Left lung (tissue), 10 donors: Measurements from ENCODE around the gene RAB33A. TPM values are rescaled to one million over a fixed set of nuclear protein-coding genes. Genes with fewer than 3 reads are reported as not detected.

Experiments used
- ATAC-seq: fragments of 200-7000 bp; cut with Tn5 transposase; one replicate; pipeline ENCODE4 v1.9.1; 2020; ENCODE audit warnings: moderate library complexity
- DNase-seq, 4 donors: peaks; one replicate each; pipeline ENCODE4 v3.0.0-alpha.2; 2013 to 2020
- H3K27ac ChIP-seq, 2 donors: fragments of 200-600 bp; sonication (generic) in 1 of 2; one replicate each; pipeline versions ENCODE4 v1.5.0 to v1.8.0; 2020 to 2021
- H3K27me3 ChIP-seq, 2 donors: fragments of 200-600 bp; sonication (generic) in 1 of 2; one replicate each; pipeline versions ENCODE4 v1.5.0 to v1.8.0; 2020 to 2021
- H3K36me3 ChIP-seq, 2 donors: fragments of 200-600 bp; sonication (generic) in 1 of 2; one replicate each; pipeline versions ENCODE4 v1.5.0 to v1.8.0; 2020 to 2021
- H3K4me1 ChIP-seq, 2 donors: fragments of 200-600 bp; one replicate each; pipeline ENCODE4 v1.8.0; 2021
- H3K4me3 ChIP-seq, 2 donors: fragments of 200-600 bp; sonication (generic) in 1 of 2; one replicate each; pipeline versions ENCODE4 v1.5.0 to v1.8.0; 2020 to 2021; ENCODE audit warnings: mild to moderate bottlenecking in 1 of 2
- H3K9me3 ChIP-seq, 2 donors: fragments of 200-600 bp; sonication (generic) in 1 of 2; one replicate each; pipeline versions ENCODE4 v1.5.0 to v1.8.0; 2020 to 2021
- CTCF ChIP-seq, 2 donors: fragments of 200-600 bp; sonication (generic) in 1 of 2; IDR thresholded peaks; one replicate each; pipeline versions ENCODE4 v1.5.0 to v1.8.0; 2021; ENCODE audit warnings: antibody characterized with exemption in 2 of 2
- intact Hi-C, 2 donors: fragments of 100-400 bp; cut with DNase I; formaldehyde crosslinking; loops; one replicate each; pipeline versions ENCODE4 v1.11.2 to v1.14.2; 2022
- polyA plus RNA-seq, 6 donors: library from polyadenylated mRNA; unstranded; fragments of 120-200 nt; gene quantifications; one replicate each; pipeline ENCODE4 v1.2.1, GENCODE V29; 2013; ENCODE audit not compliant: insufficient read length in 6 of 6
- total RNA-seq, 2 donors: library from RNA; stranded (reverse); fragmentation: NEBNext Ultra II Directional; extraction: Animal tissue kit (Norgen Biotek cat#: 25700); gene quantifications; one replicate each; pipeline ENCODE4 v1.2.1, GENCODE V29; 2021
- donor health status: DM: no; HTN: yes; CAD: no.
- donor health status: DM: no; HTN: no; CAD: no.

RAB33A gene
- total and polyA plus RNA-seq, 8 donors = 0.44 to 1.4 (median 0.73) TPM

GRCh38 chrX:130184168-130184567, 12.4 kb downstream of the RAB33A start:
- no peak for ATAC-seq
- Histone ChIP-seq H3K27me3 (no peaks in the 10 kb centered on the region), H3K27ac (no peak overlapping the region), H3K4me1 (no peaks in the 10 kb centered on the region), H3K9me3 (no peaks in the 10 kb centered on the region), H3K36me3 (no peaks in the 10 kb centered on the region), H3K4me3 (no peak overlapping the region)
- no peak for DNase-seq
- intact Hi-C loops = no loop called here
- TF ChIP-seq CTCF (IDR thresholded peaks at IDR 0.05) = no peak

GRCh38 chrX:130184857-130185256, 13.1 kb downstream of the RAB33A start:
- H3K27ac ChIP-seq = no peak overlapping the region
- ATAC-seq (no peak), DNase-seq (no peak)
- no peak overlapping the region for H3K4me3 ChIP-seq
- TF ChIP-seq CTCF (IDR thresholded peaks at IDR 0.05) = no peak
- H3K9me3 ChIP-seq = no peaks in the 10 kb centered on the region
- no peaks in the 10 kb centered on the region for H3K27me3 ChIP-seq
- no peaks in the 10 kb centered on the region for H3K4me1 ChIP-seq
- intact Hi-C loops = no loop called here
- H3K36me3 ChIP-seq = no peaks in the 10 kb centered on the region

GRCh38 chrX:130186651-130187050, 14.9 kb downstream of the RAB33A start:
- Histone ChIP-seq H3K4me1 (no peaks in the 10 kb centered on the region), H3K27me3 (no peaks in the 10 kb centered on the region), H3K4me3 (no peak overlapping the region), H3K9me3 (no peaks in the 10 kb centered on the region), H3K27ac (no peak overlapping the region), H3K36me3 (no peaks in the 10 kb centered on the region)
- no peak for DNase-seq
- TF ChIP-seq CTCF (IDR thresholded peaks at IDR 0.05) = no peak
- intact Hi-C loops = no loop called here
- no peak for ATAC-seq

GRCh38 chrX:130190801-130191200, 19.0 kb downstream of the RAB33A start:
- Histone ChIP-seq H3K36me3 (no peaks in the 10 kb centered on the region), H3K4me3 (no peak overlapping the region), H3K9me3 (no peaks in the 10 kb centered on the region), H3K27ac (no peak overlapping the region), H3K27me3 (peaks cover 0 to 4% of the 10 kb centered on the region in 2 donors), H3K4me1 (no peaks in the 10 kb centered on the region)
- intact Hi-C loops = no loop called here
- DNase-seq (no peak), ATAC-seq (no peak)
- no peak for TF ChIP-seq CTCF (IDR thresholded peaks at IDR 0.05)

GRCh38 chrX:130196466-130196865, 24.7 kb downstream of the RAB33A start:
- H3K9me3 ChIP-seq = no peaks in the 10 kb centered on the region
- no peak overlapping the region for H3K27ac ChIP-seq
- no peaks in the 10 kb centered on the region for H3K36me3 ChIP-seq
- no peak for DNase-seq
- no peak for TF ChIP-seq CTCF (IDR thresholded peaks at IDR 0.05)
- H3K4me3 ChIP-seq = no peak overlapping the region
- no peaks in the 10 kb centered on the region for H3K4me1 ChIP-seq
- H3K27me3 ChIP-seq = peaks cover 0 to 4% of the 10 kb centered on the region in 2 donors
- no peak for ATAC-seq
- intact Hi-C loops = no loop called here
